Measurements from ENCODE around the gene CUEDC1. TPM values are rescaled to one million over a fixed set of nuclear protein-coding genes. Genes with fewer than 3 reads are reported as not detected.

The CUEDC1 gene
- total RNA-seq, 1 donor from 2014 or later = 38.4 TPM

DNA sequence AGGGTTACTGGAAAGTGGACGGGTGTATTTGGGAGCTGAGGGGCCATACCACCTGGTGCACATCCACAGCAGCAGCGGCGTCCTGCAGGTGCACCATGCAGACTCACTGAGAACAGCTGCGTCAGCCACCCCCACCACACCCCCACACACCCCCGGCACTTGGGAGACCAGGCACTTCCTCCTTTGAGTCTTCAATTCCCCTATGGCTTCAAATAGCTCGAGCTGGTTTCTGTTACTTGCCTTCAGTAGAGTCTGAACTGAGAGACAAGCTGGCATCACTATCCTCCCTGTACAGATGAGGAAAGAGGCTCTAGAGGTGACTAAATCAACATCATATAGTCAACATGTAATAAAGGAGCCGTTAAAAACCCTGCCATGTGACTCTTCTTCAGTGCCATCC is 15.4 kb downstream of the CUEDC1 start:
- H3K36me3 Mint-ChIP-seq (ENCODE audit: unreplicated experiment) = no peaks in the 10 kb centered on the region
- TF ChIP-seq, protein P1, sequence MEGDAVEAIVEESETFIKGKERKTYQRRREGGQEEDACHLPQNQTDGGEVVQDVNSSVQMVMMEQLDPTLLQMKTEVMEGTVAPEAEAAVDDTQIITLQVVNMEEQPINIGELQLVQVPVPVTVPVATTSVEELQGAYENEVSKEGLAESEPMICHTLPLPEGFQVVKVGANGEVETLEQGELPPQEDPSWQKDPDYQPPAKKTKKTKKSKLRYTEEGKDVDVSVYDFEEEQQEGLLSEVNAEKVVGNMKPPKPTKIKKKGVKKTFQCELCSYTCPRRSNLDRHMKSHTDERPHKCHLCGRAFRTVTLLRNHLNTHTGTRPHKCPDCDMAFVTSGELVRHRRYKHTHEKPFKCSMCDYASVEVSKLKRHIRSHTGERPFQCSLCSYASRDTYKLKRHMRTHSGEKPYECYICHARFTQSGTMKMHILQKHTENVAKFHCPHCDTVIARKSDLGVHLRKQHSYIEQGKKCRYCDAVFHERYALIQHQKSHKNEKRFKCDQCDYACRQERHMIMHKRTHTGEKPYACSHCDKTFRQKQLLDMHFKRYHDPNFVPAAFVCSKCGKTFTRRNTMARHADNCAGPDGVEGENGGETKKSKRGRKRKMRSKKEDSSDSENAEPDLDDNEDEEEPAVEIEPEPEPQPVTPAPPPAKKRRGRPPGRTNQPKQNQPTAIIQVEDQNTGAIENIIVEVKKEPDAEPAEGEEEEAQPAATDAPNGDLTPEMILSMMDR (IDR thresholded peaks at IDR 0.05) = no peak
- no peaks in the 10 kb centered on the region for H3K27me3 Mint-ChIP-seq (ENCODE audit: unreplicated experiment)
- H3K4me1 Mint-ChIP-seq (ENCODE audit: unreplicated experiment) = peaks cover 55% of the 10 kb centered on the region
- H3K27ac Mint-ChIP-seq (ENCODE audit: unreplicated experiment) = no peak overlapping the region
- no peaks in the 10 kb centered on the region for H3K9me3 Mint-ChIP-seq (ENCODE audit: unreplicated experiment)
- DNase-seq (ENCODE audit: extremely low spot score, unreplicated experiment) = no peak
- H3K4me3 Mint-ChIP-seq (ENCODE audit: unreplicated experiment) = no peak overlapping the region

DNA sequence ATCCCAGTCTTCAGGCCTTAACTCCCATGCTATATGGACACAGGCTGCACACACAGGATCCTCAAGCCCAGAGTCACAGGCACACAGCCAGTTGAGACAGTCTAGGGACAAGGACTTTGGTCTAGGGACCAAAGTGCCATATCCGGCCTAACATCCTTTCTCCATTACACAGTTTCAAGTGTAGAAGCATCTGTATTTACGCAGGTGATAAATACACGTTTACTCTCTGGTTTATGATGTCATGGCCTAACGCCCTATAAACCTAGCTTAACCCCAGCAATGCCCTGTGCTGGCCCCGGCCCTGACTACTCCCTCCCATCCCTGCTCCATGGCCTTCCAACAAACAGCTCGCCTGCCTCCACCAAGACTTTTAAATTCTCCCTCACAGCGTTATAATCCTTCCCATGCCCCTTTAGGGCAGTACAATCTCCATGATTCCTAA is 17.1 kb downstream of the CUEDC1 start:
- no peaks in the 10 kb centered on the region for H3K36me3 Mint-ChIP-seq (ENCODE audit: unreplicated experiment)
- peaks cover 42% of the 10 kb centered on the region for H3K4me1 Mint-ChIP-seq (ENCODE audit: unreplicated experiment)
- no peak for DNase-seq (ENCODE audit: extremely low spot score, unreplicated experiment)
- no peak overlapping the region for H3K27ac Mint-ChIP-seq (ENCODE audit: unreplicated experiment)
- no peaks in the 10 kb centered on the region for H3K27me3 Mint-ChIP-seq (ENCODE audit: unreplicated experiment)
- H3K4me3 Mint-ChIP-seq (ENCODE audit: unreplicated experiment) = no peak overlapping the region
- no peaks in the 10 kb centered on the region for H3K9me3 Mint-ChIP-seq (ENCODE audit: unreplicated experiment)
- TF ChIP-seq, protein P1 (IDR thresholded peaks at IDR 0.05) = no peak

DNA sequence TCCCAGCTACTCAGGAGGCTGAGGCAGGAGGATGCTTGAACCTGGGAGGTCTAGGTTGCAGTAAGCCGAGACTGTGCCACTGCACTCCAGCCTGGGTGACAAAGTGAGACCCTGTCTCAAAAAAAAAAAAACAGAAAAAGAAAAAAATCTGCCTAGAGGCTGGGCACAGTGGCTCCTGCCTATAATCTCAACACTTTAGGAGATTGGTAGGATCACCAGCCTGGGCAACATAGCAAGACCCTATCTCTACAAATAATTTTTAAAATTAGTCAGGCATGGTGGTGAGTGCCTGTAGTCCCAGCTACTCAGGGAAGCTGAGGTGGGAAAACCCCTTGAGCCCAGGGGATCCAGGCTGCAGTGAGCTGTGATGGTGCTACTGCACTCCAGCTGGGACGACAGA is 17.7 kb downstream of the CUEDC1 start:
- H3K27ac Mint-ChIP-seq (ENCODE audit: unreplicated experiment) = no peak overlapping the region
- no peak for DNase-seq (ENCODE audit: extremely low spot score, unreplicated experiment)
- H3K36me3 Mint-ChIP-seq (ENCODE audit: unreplicated experiment) = no peaks in the 10 kb centered on the region
- peaks cover 40% of the 10 kb centered on the region for H3K4me1 Mint-ChIP-seq (ENCODE audit: unreplicated experiment)
- TF ChIP-seq, protein P1 (IDR thresholded peaks at IDR 0.05) = no peak
- H3K27me3 Mint-ChIP-seq (ENCODE audit: unreplicated experiment) = no peaks in the 10 kb centered on the region
- H3K9me3 Mint-ChIP-seq (ENCODE audit: unreplicated experiment) = no peaks in the 10 kb centered on the region
- no peak overlapping the region for H3K4me3 Mint-ChIP-seq (ENCODE audit: unreplicated experiment)

DNA sequence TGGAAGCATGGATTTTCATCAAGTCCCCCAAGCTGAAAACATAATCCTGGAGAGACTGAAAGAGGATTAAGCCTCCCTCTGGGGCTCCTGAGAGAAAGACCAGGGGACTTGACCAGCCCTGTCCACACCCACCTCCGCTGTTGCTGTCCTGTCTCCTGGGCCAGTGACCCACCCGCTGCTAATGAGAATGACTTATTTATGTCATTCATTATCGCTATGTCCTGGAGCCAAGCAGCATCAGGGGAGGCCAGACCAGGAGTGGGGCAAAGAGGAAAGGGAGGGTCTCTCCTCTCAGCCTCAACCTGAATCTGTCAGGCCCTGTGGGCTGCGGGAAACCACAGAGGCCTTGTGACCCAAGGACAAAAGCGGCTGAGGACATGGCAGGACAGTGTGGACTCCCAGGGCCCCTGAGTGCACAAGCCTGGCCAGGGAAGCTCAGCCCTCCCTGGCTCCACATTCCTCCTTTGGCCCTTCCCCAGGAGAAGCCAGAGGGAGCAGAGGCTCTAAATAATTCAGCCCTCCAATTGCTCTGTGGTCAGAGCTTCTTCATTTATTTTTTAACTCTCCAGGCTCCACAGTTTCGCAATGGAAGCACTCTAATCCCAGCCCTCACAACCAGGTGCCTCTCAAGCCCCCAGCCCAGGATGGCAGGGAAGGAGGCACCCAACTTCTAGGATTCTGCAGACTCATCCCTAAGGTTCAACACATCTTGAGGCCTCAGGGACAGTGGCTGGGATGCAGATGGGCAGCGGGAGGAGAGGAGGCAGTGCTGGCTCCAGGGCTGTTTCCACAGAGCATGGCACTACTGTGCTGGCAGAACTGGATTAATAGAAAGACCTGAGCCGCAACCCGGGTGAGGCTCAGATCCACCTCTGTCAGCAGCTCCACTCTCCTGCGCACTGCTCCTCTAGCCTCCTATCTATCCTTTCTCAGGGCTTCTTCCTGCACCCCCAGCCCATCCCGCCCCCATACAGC is 19.1 kb downstream of the CUEDC1 start:
- no peak for DNase-seq (ENCODE audit: extremely low spot score, unreplicated experiment)
- H3K4me1 Mint-ChIP-seq (ENCODE audit: unreplicated experiment) = peaks cover 38% of the 10 kb centered on the region
- no peaks in the 10 kb centered on the region for H3K9me3 Mint-ChIP-seq (ENCODE audit: unreplicated experiment)
- H3K27me3 Mint-ChIP-seq (ENCODE audit: unreplicated experiment) = no peaks in the 10 kb centered on the region
- TF ChIP-seq, protein P1 (IDR thresholded peaks at IDR 0.05) = no peak
- no peak overlapping the region for H3K4me3 Mint-ChIP-seq (ENCODE audit: unreplicated experiment)
- H3K27ac Mint-ChIP-seq (ENCODE audit: unreplicated experiment) = peak overlapping the region; percentile 90
- H3K36me3 Mint-ChIP-seq (ENCODE audit: unreplicated experiment) = no peaks in the 10 kb centered on the region

DNA sequence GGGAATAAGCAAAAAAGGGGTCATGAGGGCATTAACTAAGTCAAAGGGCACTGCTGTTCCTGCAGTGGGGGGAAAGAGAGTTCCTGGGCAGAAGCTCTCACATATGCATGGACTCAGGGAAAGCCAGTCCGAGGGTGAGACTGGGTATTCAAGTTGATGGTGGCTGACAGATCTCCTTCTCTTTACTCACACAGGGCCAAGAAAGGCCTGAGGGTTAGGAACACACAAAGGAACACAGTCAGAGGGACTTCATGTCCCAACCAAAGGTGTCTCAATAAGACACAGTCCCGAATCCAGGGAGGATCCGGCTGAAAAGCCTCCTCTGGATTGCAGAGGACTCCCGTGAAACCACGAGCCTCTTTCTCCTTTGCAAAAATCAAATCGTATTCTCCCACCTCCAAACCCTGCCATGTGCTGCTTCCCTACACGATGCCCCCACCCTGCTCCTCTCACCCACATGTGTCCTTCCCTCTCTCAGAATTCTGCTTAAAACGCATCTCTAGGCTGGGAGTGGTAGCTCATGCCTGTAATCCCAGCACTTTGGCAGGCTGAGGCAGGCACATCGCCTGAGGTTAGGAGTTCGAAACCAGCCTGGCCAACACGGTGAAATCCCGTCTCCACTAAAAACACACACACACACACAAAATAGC is 23.6 kb downstream of the CUEDC1 start:
- H3K9me3 Mint-ChIP-seq (ENCODE audit: unreplicated experiment) = no peaks in the 10 kb centered on the region
- peak overlapping the region; percentile 42 for H3K27ac Mint-ChIP-seq (ENCODE audit: unreplicated experiment)
- TF ChIP-seq, protein P1 (IDR thresholded peaks at IDR 0.05) = no peak
- peaks cover 50% of the 10 kb centered on the region for H3K4me1 Mint-ChIP-seq (ENCODE audit: unreplicated experiment)
- H3K27me3 Mint-ChIP-seq (ENCODE audit: unreplicated experiment) = no peaks in the 10 kb centered on the region
- no peak overlapping the region for H3K4me3 Mint-ChIP-seq (ENCODE audit: unreplicated experiment)
- H3K36me3 Mint-ChIP-seq (ENCODE audit: unreplicated experiment) = no peaks in the 10 kb centered on the region
- no peak for DNase-seq (ENCODE audit: extremely low spot score, unreplicated experiment)
